ENCODE results near the gene RIPOR3.
A peak's percentile ranks its signal among the peaks of the same experiment; 100 is the strongest.
"Not testable (repeated sequence)": the region's sequence is repeated elsewhere in the genome, so short reads cannot be mapped to it uniquely, and the experiment has no call there.

RIPOR3 gene

GRCh38 chr20:50602432-50603088, 88.8 kb downstream of the RIPOR3 start:
- DNase-seq: no peak

- DNase-seq: no peak
These were observed 89.6 kb downstream of the RIPOR3 start for GRCh38 chr20:50601511-50602431.

DNA sequence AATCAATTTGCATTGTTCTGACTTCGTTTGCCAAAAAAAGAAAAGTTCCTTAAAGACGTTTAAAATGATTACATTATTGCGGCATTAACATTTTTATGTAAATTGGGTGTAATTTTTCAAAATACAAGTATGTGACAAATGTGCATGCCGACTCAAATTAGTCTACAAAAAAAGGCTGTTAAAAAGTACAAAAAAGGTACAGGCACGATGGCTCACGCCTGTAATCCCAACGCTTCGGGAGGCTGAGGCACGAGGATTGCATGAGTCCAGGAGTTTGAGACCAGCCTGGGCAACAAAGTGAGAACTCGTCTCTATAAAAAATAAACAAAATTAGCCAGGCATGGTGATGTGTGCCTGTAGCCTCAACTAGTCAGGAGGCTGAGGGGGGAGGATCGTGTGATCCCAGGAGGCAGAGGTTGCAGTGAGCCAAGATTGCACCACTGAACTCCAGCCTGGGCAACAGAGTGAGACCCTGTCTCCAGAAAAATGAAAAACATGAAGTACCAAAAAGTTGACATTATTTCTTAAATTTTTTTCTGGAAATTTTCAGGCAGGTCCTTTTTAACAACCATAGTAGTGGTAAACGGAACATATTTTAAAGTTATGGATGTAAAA, 91.0 kb downstream of the RIPOR3 start:
- DNase-seq: no peak

DNA sequence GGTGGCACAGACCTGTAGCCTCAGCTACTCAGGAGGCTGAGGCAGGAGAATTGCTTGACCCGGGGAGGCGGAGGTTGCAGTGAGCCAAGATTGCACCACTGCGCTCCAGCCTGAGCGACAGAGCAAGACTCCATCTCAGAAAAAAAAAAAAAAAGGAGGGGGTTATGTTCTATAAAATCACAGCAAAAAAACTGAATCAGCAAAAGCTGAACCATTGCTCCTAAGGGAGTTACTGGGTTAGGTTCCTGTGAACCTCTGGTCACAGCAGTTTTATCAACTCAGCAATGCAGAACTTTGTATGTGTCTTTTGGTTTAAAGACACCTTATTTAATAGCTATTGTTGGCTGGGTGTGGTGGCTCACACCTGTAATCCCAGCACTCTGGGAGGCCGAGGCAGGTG, 92.6 kb downstream of the RIPOR3 start:
- DNase-seq: not testable (repeated sequence)

GRCh38 chr20:50598074-50598473, 93.3 kb downstream of the RIPOR3 start:
- DNase-seq: no peak

- DNase-seq: no peak
These were observed 93.9 kb downstream of the RIPOR3 start for GRCh38 chr20:50597406-50597969.

GRCh38 chr20:50596694-50597021, 94.7 kb downstream of the RIPOR3 start:
- no peak for DNase-seq

DNA sequence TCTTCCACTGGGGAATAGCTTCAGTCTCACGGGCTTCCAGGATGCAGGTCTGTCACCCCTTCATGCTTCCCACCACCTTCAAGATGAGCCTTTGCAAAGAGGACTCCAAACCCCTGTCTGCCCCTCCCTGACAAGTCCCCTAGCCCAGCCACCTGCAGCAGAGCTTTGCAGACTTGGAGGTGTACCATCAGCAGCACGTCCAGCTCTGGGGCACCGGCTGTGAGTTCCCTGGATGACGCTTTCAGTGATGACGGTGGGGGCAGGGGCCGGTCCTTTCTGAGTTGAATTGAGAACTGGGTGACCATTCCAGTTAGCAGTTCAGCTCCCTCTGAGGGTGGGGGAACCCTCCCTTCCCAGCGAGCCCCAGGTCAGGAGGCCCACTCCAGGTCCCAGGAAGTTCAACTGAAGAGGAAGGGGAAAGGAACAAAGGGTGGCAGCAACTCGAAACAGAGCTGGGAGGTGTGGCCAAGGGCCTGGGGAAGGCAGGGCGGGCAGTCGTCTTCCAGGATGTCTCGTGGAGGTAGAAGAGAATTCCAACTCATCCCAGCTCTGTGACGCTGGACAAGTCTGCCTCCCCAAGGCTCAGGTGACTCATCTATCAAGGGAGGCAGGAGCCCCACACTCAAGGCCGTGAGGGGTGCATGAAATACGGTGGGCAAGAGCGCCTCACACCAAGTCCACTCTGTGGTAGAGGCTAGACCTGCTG, 95.2 kb downstream of the RIPOR3 start:
- no peak for DNase-seq

DNA sequence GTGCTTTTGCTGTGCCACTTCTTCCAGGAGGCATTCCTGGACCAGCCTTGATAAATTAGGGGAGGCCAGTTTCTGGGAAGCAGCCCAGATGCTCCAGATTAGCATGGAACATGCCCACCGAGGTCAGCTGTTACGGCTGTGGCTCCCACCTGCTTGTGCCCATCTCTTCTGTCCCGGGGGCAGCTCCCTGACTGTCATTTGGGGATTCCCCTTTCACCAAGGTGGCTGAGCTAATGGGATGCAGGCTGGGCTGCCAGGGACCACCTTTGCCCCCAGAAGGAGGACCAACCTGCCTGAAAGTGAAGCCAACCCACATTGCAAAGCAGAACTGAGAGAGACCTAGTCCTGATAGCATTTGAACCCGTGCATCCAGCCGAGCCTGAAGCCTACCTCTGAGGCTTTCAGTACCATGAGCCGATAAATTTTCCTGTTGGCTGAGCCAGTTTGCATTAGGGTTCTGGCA, 95.9 kb downstream of the RIPOR3 start:
- DNase-seq: no peak

DNA sequence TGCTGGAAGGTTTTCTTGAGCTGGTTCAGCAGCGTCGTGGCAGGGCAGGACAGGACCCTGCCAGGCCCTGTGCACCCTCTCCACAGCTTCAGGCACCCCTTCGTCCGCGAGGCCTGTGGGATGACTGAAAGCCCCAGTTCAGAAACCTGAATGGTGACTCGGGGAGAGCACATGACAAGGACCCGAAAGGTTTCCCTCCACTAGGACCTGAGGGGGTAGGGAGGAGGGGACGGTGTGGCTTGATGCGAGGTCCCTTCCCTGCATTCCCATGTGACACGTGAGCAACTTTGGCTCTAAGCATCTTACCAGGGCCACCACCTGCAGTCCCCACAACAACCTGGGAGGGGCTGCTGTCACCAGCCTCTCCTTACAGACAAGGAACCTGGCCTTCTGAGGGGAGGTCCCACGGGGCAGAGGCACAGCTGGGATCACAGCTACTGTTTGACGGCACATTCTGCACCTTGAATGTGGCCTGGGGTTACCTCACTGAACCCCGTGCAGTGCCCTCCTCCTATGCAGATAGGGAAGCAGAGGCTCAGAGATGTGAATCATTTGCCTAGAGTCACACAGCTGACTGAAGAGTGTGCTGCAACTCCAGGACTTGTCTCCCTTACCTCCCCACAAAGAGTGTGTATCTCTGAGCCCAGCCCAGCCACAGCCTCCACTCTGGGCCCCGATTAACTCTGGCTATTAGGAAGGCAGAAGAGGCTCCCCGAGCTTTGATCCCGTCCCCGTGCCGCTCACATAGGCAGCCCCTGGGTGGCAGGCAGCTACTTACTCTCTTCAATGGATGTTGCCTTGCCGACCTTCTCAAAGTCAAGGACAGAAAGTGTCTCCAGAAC, 96.5 kb downstream of the RIPOR3 start:
- DNase-seq: no peak

DNA sequence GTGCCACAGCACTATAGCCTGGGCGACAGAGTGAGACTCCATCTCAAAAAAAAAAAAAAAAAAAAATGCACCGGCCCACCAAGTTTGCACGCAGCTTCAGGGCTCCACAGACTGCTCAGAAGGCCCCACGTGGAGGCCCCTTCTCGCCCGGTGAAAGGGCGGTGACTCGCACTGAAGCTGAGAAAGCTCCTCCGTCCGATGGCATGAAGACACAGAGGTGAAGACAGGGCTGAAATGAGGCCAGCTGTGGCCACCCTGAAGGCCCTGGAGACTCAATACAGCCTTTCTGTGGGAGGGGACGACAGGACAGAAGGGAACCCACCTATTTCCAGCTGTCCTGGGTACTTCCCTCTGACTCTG, 97.1 kb downstream of the RIPOR3 start:
- DNase-seq: no peak

- DNase-seq: no peak
These were observed 98.4 kb downstream of the RIPOR3 start for GRCh38 chr20:50593005-50593335.

- no peak for DNase-seq
These were observed 98.9 kb downstream of the RIPOR3 start for GRCh38 chr20:50592282-50593004.

- no peak for DNase-seq
These were observed 100.0 kb downstream of the RIPOR3 start for GRCh38 chr20:50591233-50591852.

DNA sequence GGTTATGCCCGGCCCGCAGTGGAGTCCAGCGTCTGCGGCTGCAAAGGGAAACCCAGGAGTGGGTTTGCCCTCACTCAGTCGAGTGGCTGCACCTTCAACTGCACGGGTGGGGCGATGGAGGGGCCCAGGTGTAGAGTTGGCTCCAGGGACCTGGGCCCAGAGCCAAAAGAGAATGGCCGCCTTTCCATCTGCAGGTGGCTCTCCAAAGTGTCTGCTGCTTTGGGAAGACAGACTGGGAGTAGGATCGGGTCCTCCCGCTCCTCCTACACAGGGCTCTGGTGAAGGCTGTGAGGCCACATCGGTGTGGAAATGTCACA, 101.0 kb downstream of the RIPOR3 start:
- no peak for DNase-seq

DNA sequence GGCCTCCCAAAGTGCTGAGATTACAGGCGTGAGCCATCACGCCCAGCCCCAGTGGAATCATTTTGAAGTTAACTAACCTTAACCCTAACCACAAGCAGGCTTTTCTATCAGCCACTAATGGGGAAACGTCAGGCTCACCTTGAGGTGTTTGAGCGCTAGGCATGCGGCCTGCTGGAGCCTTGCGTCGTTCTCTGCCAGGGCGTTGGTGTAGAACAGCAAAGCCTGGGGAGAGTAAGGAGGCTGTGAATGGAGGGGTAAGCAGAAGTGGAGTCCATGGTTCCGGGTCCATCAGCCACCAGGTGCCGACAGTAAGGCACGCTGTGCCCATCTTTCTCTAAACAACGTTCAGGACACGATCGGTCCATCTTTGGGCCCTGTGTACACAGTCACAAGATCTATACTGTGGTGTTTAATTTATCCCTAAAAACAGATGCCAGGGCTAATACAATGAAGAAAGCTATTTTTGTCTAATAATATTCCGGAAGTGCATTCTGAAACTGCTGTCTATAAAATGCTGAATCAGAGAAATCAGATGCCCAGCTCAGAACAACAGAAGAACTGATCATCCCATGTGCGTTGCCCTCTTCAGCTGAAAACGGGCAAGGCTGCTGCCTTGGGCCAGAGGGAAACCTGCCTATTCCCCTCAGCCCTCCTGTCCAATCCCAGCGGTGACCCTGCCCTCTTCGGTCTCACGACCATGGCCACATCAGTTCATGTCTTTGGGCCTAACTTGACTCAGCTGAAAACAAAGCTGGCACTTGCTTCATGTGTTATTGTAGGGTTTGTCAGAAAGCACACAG, 101.6 kb downstream of the RIPOR3 start:
- no peak for DNase-seq

DNA sequence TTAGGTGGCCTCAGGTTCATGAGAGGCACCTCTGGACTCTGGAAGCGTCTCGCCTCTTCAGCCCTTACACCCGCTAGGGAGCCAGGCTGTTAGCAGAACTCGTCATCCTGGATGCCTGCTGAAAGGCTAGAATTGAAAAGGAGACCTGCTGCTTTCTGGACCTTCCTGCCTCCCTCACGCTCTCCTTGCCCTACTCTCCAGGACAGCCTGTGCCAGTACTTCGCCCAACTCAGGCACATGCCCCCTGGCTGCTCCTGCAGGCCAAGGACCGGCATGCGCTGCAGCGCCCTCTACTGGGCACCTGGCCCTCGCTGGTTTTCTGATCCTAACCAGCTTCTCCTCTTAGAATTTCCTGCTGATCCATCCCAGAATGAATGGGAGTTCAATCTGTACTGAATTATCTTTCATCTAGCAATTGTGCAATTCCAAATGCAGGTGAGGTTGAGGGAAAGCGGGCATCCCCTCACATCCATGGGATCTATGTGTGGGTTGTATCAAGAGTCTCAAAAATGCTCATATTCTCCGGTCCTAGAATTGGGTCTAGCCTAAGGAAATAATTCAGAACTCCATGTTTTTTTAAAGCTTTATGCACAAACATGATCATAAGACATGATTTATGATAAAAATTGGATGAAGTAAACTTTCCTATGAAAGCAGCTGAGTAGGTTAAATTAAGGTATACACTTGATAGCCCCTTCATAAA, 103.2 kb downstream of the RIPOR3 start:
- DNase-seq: peak; percentile 68

- DNase-seq: no peak
These were observed 103.9 kb downstream of the RIPOR3 start for GRCh38 chr20:50587291-50587961.

All from CD4-positive, alpha-beta T cell treated with Interleukin-10 for 1 hour (primary cell).